ENCODE data around the gene LRRC30. TPM values are rescaled to one million over a fixed set of nuclear protein-coding genes. Genes with fewer than 3 reads are reported as not detected.

Gene LRRC30
- total and polyA plus RNA-seq, 2 of the 13 experiments (the other 11 are each of a cell fraction or from before 2014, with no cell fraction given), result not detected

DNA sequence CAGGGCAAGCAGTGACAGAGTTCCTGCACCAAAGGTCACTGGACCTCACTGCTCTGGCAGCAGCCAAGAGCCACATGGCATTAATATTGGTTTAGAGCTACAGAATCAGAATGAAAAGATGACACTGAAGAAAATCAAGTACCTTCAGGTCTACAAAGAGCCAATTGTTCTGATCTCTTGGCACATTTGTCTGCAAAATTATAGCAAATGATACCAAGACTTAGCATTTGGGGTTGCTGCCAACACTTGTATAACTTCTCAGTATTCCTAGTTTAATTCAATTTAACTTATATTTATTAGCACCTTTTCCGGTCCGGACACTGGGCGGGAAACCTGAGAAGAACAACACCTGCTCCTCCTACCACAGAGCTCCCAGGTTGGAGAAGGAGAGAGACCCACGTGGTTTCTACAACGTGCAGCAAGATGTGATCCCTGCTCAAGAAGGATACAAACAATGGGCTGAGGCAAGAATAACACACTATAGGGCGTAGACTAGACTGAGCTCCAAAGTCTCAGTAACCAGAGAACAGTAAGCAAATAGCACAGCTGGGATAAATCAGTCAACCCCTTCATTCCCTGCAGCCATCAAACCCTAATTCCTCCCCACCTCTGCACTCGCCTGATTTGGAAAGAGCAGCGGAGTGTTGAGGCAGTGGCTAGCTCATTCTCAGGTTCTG, 2.4 kb downstream of the LRRC30 start (continued):
- TF ChIP-seq ZBTB10 (CRISPR knock-in tag; IDR thresholded peaks at IDR 0.05; ENCODE audit: borderline replicate concordance) (no peak), BCL3 (CRISPR knock-in tag; IDR thresholded peaks at IDR 0.05) (no peak), SRY (CRISPR knock-in tag; IDR thresholded peaks at IDR 0.05) (no peak), ZNF460 (CRISPR knock-in tag; IDR thresholded peaks at IDR 0.05; ENCODE audit: borderline replicate concordance) (no peak), ZNF44 (CRISPR knock-in tag; IDR thresholded peaks at IDR 0.05) (no peak), ZNF350 (CRISPR knock-in tag; IDR thresholded peaks at IDR 0.05; ENCODE audit: borderline replicate concordance, low read depth) (no peak), ZNF292 (CRISPR knock-in tag; IDR thresholded peaks at IDR 0.05; ENCODE audit: borderline replicate concordance, low read depth) (no peak), TP53 (CRISPR knock-in tag; conservative IDR thresholded peaks at IDR 0.05) (no peak)

DNA sequence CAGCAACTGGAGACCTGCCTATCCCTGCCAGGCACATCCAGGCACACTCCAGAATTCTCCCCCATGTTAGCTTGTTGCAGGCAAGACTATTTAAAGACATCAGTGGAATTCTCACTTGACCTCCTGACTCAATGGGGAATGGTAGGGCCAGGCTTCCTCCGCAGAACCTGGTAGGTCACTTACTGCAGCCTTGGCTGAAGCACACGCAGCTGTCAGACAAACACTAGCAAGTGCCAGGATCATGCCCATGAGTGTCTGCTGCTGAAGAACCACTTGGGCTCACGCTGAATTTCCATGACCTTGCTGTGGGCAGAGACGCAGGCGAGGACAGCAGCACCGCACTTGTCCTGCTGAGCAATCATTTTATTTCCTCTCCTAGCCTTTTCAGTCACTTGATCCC, 3.2 kb downstream of the LRRC30 start:
- Histone ChIP-seq H3K27me3 (ENCODE audit: control insufficient read depth in 1 of 2, insufficient read depth in 2 of 2, low read length in 2 of 2) (peaks cover 0 to 12% of the 10 kb centered on the region in 2 experiments; a peak in 1 of 5 replicates), H3K36me3 (replicated peaks in 1 of 2; ENCODE audit: control insufficient read depth in 1 of 2, insufficient read depth in 2 of 2, low read length in 2 of 2) (no peaks in the 10 kb centered on the region), H3K4me1 (ENCODE audit: insufficient read depth, low read length) (no peaks in the 10 kb centered on the region), H3K9ac (ENCODE audit: insufficient read depth, low read depth, low read length) (no peak overlapping the region), H3K4me2 (ENCODE audit: low read depth, low read length) (no peak overlapping the region), H2AFZ (ENCODE audit: low read length) (no peak overlapping the region), H3K4me3 (replicated peaks in 1 of 3; ENCODE audit: insufficient read depth in 1 of 3, low read depth in 2 of 3, low read length in 3 of 3) (no peak overlapping the region), H3K79me2 (ENCODE audit: insufficient read depth, low read length) (no peaks in the 10 kb centered on the region), H3K9me3 (ENCODE audit: low read length) (no peaks in the 10 kb centered on the region), H3K27ac (ENCODE audit: extremely low read length, insufficient read depth, low read length) (no peak overlapping the region), H4K20me1 (ENCODE audit: insufficient read depth, low read length) (no peaks in the 10 kb centered on the region)
- in situ Hi-C loops (cut with HindIII; ENCODE audit: extremely low pct_ligation_motif_present, low pct_unique_long_range_greater_than_20kb), result no loop called here
- ATAC-seq (no peak), DNase-seq (ENCODE audit: low spot score) (no peak), FAIRE-seq (no peak)
- 73% methylated on average over 4 of the region's 6 CpGs for WGBS (ENCODE audit: low lambda C conversion rate)
- CTCF ChIA-PET (ENCODE audit: low intra/inter-chr PET ratio, low total read pairs), result no interaction called here
- intact Hi-C loops (cut with micrococcal nuclease; ENCODE audit: unreplicated experiment), result no loop called here
- BruUV-seq (replicated peaks), result no TSS peak
- POLR2A ChIA-PET, result no interaction called here
- TF ChIP-seq HOXA7 (CRISPR knock-in tag; IDR thresholded peaks at IDR 0.05), result no peak
- TF ChIP-seq ZNF333 (CRISPR knock-in tag; IDR thresholded peaks at IDR 0.05; ENCODE audit: borderline replicate concordance), result no peak
- TF ChIP-seq GABPA (IDR thresholded peaks at IDR 0.05; ENCODE audit: low read depth, low read length), result no peak
- TF ChIP-seq GABPA (CRISPR knock-in tag; IDR thresholded peaks at IDR 0.05; ENCODE audit: low read depth), result no peak
- no peak for TF ChIP-seq ZNF761 (CRISPR knock-in tag; conservative IDR thresholded peaks at IDR 0.05)
- TF ChIP-seq MAFG (CRISPR knock-in tag; IDR thresholded peaks at IDR 0.05), result no peak
- TF ChIP-seq ZNF329 (CRISPR knock-in tag; IDR thresholded peaks at IDR 0.05; ENCODE audit: low read depth), result no peak
- TF ChIP-seq DR1 (CRISPR knock-in tag; IDR thresholded peaks at IDR 0.05), result no peak
- TF ChIP-seq, protein P1, sequence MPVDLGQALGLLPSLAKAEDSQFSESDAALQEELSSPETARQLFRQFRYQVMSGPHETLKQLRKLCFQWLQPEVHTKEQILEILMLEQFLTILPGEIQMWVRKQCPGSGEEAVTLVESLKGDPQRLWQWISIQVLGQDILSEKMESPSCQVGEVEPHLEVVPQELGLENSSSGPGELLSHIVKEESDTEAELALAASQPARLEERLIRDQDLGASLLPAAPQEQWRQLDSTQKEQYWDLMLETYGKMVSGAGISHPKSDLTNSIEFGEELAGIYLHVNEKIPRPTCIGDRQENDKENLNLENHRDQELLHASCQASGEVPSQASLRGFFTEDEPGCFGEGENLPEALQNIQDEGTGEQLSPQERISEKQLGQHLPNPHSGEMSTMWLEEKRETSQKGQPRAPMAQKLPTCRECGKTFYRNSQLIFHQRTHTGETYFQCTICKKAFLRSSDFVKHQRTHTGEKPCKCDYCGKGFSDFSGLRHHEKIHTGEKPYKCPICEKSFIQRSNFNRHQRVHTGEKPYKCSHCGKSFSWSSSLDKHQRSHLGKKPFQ (CRISPR knock-in tag; IDR thresholded peaks at IDR 0.05; ENCODE audit: insufficient replicate concordance), result no peak
- TF ChIP-seq NPAS2 (CRISPR knock-in tag; IDR thresholded peaks at IDR 0.05; ENCODE audit: borderline replicate concordance), result no peak
- TF ChIP-seq KLF9 (CRISPR knock-in tag; IDR thresholded peaks at IDR 0.05; ENCODE audit: low read depth), result no peak
